Stimulated activated CD4-positive, alpha-beta T cell treated with anti-CD3 and anti-CD28 coated beads, TNF-alpha, amount 100 ng/mL, for 1 hour (primary cell): ENCODE data around the gene PHYHIPL.
"Not testable (repeated sequence)": the region's sequence is repeated elsewhere in the genome, so short reads cannot be mapped to it uniquely, and the experiment has no call there.

Experiments
- DNase-seq, 3 donors: peaks; one replicate each; pipeline ENCODE4 v3.0.0-alpha.2; 2020; ENCODE audit warnings: low read depth in 3 of 3, low spot score in 1 of 3

Gene PHYHIPL

DNA sequence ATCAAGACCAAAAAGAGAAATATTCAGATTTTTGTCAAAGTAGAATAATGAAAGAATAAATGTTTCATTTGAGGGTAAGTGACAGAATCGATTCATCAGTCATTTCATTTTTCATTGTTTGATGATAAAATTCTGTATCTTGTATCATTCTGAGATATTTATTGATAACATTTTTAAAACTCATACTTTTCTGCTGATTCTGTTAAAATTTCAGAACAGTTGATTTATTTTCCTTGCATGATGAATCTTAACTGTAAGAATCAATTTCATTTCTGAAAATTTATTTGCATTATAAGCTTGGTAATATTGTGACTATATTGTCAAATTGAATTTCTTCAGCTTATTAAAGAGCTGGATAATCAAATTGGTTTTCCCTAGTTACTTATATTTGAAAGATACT, 13.9 kb downstream of the PHYHIPL start:
- no peak for DNase-seq

DNA sequence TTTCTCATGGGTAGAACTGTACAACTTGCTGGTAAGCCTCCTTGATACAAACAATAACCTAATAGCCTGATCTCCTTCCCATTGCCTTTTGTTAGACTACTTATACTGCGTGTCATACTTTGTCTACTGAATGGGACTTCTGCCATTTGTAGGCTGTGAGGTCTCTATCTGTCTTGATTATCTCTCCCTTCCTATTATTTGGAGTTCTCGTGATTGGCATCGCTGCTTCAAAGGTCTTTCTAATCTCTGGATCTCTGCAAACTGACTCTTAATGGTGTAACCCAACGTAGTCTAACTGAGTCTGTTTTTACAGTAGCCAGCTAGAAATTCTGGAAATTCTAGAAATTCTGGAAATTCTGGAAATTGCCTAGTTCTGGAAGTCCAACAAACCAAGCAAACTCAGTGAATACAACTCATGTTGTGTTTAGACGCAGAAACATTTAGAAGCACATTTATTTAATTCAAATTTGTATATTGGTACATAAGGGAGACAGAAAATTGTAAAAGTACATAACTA, 29.8 kb downstream of the PHYHIPL start:
- DNase-seq = no peak

- no peak for DNase-seq
These were observed 35.9 kb downstream of the PHYHIPL start for GRCh38 chr10:59212301-59212798.

GRCh38 chr10:59214160-59214559, 37.7 kb downstream of the PHYHIPL start:
- DNase-seq = no peak

DNA sequence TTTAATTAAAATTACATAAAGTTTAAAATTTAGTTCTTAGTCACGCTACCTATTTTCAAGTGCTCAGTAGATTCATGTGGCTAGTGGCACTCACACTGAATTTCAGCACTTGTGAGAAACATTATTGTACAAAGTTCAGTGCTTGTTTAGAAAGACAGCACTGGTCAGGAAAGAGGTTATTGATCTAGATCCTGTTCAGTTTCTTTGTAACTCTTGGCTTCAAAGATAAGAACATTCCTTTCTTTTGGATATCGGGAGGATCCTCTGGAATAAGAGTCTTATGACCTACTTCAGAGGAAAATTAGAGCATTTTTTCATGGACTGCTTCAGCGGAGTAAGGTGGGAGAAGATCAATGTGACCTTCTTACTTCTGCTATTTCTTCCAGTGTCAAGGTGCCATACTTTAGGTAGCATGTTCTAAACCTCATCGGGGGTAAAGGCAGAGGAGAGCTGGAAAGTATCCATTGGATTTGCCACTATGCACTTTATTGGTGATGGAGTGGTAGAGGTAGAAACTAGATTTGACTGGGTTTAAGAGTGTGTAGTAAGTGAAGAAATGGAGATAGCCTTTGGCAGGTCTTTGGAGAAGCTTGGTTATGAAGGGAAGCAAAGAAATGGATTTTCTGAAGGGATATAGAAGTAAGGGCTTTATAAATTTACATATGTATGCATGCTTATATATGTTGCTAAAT, 39.9 kb downstream of the PHYHIPL start:
- DNase-seq = no peak

- DNase-seq = no peak
These were observed 46.3 kb downstream of the PHYHIPL start for GRCh38 chr10:59222788-59223187.

GRCh38 chr10:59223597-59223996, 47.2 kb downstream of the PHYHIPL start:
- not testable (repeated sequence) for DNase-seq

GRCh38 chr10:59225211-59225610, 48.8 kb downstream of the PHYHIPL start:
- DNase-seq = no peak

GRCh38 chr10:59227136-59227673, 50.8 kb downstream of the PHYHIPL start:
- DNase-seq = no peak

GRCh38 chr10:59229441-59229840, 53.0 kb downstream of the PHYHIPL start:
- DNase-seq = no peak

GRCh38 chr10:59234194-59234593, 57.8 kb downstream of the PHYHIPL start:
- no peak for DNase-seq

GRCh38 chr10:59234816-59235429, 58.5 kb downstream of the PHYHIPL start:
- DNase-seq = no peak

GRCh38 chr10:59236064-59236697, 59.7 kb downstream of the PHYHIPL start:
- no peak for DNase-seq

- DNase-seq = no peak
These were observed 61.3 kb downstream of the PHYHIPL start for GRCh38 chr10:59237775-59238174.

DNA sequence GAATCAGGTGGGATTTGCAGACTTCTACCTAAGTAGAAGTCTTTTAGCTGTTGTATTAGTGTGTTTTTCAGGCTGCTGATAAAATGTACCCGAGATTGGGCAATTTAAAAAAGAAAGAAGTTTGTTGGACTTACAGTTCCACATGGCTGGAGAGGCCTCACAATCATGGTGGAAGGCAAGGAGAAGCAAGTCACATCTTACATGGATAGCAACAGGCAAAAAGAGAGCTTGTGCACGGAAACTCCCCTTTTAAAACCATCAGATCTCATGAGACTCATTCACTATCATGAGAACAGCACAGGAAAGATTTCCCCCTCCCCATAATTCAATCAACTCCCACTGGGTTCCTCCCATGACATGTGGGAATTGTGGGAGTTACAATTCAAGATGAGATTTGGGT, 62.7 kb downstream of the PHYHIPL start:
- DNase-seq = not testable (repeated sequence)

GRCh38 chr10:59240582-59241183, 64.2 kb downstream of the PHYHIPL start:
- no peak for DNase-seq

DNA sequence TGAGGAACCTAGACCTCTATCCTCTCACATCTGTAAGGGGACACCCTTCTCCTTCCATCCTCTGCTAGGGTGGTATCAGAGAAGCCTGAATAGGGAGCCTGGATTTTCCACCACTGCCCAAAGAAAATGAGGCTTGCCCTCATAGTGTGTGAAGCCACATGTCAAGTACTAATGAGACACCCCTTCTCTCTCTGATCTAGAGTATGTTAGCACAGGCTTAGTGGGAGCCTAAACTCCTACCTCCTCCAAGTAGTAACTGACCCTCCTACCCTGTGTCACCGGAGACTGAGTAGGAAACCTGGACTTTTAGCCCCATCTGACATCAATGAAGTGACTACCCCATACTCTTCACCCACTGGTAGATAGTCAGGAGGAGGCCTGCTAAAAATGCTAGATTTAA, 65.6 kb downstream of the PHYHIPL start:
- DNase-seq = no peak

- no peak for DNase-seq
These were observed 66.5 kb downstream of the PHYHIPL start for GRCh38 chr10:59242991-59243390.

DNA sequence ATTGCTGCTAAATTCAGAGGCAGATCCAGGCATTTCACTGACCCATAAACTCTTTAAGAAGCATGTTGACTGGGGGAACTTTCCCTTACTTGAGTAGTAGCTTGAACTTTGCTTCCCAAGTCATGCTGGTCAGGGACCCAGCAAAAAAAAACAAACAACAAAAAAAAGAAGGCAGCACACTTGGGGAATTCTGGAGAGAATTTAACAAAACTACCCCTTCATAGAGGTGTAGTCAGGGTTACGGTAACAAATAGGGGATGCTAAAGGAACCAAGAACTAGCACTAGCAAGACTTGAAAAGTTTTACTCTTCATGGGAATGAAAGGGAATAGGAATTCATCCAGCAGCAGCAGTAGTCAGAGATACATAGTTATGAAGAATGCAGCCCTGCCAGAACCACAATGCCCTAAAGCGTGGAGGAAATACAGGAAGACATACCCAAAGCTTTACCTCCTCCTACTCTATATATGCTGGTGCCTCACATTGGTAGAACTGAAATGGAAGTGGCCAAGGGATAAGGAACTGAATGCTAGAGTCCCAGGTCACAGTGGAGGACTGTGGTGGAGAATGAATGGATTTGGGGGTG, 67.3 kb downstream of the PHYHIPL start:
- no peak for DNase-seq

- no peak for DNase-seq
These were observed 68.4 kb downstream of the PHYHIPL start for GRCh38 chr10:59244871-59245270.

GRCh38 chr10:59245686-59246085, 69.2 kb downstream of the PHYHIPL start:
- DNase-seq = no peak
